GM21529 (cell line): Measurements from ENCODE around the gene SLC10A3.

Experiments
- ATAC-seq: cut with Tn5 transposase; IDR thresholded peaks from one replicate; pipeline ENCODE4 v1.9.1; 2021; ENCODE audit not compliant: unreplicated experiment

Gene SLC10A3

DNA sequence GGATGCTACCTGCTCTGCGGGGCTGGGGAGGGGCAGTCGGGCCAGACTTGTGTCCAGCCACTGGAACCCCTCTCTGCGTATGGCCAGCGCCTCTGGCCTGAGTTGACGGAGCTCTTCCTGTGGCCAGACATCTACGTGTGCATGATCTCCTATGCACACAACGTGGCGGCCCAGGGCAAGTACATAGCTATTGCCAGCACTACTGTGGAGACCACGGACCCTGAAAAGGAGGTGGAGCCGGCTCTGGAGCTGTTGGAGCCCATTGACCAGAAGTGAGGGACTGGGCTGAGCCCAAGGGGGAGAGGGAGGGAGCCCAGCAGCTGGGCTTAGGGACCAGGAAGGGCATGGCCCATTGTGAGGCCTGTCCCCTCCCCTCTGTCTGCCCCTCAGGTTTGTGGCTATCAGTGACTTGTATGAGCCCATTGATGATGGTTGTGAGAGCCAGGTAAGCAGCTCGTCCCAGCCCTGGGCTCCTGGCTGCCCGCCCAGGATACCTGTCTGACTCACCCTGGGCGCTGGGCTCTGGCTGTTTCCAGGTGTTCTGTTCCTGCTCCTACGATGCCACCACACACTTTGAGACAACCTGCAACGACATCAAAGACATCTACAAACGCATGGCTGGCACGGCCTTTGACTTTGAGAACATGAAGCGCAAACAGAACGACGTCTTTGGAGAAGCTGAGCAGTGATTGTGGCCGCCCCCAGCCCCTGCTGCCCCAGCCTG is 48.3 kb downstream of the SLC10A3 start:
- ATAC-seq = no peak

DNA sequence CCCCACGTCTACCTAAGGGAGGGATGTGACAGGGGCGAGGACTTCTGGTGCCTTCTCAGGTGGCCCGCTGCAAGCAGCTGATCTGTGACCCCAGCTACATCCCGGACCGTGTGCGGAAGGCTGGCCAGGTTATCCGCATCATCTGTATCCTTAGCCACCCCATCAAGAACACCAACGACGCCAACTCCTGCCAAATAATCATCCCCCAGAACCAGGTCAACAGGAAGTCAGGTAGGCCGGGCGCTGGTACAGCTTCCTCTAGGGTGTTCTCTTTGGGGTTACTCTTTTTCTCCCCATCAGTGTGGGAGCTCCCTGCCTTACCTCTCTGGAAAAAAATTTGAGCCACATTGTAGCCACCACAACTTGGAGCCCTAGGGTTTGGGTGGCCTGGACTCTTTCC is 48.9 kb downstream of the SLC10A3 start:
- ATAC-seq = no peak

DNA sequence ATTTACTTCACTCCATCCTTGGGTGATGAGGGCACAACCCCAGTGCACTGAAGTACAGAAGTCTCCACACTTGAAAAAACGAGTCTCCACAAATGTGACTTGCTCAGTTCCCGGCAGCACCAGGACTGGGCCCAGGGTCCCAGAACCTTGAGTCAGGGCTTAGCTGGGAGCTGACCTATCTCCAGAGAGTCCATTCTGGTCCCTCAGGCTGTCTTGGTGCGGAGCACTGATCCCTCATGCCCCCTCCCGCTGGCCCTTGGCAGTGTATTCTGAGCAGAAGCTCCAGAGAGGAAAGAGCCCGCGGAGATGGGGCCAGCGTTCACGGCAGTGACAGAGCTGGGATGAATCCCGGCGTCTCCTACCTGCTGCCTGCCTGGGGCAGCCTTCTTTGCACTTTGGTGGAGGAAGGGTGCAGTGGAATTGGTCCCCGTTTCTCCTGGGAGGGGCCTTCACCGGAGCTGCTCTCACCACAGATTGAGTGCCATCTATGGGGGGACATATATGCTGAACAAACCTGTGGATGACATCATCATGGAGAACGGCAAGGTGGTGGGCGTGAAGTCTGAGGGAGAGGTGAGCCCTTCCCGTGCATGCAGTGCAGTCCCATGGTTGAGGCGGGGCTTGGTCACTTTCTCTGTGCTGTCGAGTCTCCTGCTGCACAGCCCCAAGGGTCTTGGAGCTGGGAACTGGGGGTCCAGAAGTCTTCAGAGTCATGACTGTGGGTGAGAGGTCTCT is 49.6 kb downstream of the SLC10A3 start:
- ATAC-seq = no peak

DNA sequence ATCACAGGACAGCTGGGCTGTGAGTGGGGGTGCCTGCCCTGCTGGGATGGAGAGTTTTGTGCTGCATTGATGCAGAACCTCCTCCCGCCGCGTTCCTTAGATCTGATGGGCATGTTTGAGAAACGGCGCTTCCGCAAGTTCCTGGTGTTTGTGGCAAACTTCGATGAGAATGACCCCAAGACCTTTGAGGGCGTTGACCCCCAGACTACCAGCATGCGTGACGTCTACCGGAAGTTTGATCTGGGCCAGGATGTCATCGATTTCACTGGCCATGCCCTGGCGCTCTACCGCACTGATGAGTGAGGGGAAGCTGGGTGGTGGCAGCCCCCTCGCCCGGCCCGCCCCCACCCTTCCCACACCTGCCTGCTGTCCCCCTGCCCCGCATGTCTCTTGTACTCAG is 50.6 kb downstream of the SLC10A3 start:
- no peak for ATAC-seq

DNA sequence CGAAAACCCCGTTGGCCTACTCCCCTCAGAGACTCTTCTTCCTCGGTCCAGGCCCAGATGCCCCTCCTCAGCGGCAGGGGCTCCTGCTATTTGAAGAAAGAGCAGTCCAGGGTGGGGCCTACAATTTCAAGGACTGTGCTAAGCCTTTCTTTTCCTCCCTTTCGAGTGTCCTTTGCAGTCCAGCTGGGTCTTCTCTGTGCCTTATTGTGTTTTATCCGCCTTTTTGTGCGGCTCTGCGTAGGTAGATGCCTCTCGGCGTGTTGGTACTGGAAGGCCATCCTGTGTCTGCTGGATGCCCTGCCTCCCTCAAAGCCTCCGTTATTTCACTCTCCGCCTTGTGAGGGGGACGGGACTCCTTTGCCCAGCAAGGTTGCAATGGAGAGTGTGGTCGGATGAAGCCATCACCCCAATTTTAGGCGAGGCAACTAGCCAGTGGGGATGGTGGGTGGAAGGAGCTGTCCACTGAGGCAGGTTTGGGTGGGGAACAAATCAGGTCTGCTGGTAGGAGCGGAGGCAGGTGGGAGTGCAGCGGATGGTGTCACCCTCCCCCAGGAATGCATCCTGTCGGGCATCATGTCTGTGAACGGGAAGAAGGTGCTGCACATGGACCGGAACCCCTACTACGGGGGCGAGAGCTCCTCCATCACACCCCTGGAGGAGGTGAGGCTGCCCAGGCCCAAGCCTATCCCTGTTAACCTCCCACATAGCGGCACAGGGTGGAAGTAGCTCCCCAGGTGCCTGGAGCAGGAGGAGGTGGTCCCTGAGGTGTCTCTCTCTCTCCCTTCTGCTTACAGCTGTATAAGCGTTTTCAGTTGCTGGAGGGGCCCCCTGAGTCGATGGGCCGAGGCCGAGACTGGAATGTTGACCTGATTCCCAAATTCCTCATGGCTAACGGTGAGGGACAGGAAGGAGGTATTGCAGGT is 52.2 kb downstream of the SLC10A3 start:
- no peak for ATAC-seq
